ENCODE measurements around the gene HDAC4. TPM values are rescaled to one million over a fixed set of nuclear protein-coding genes. Genes with fewer than 3 reads are reported as not detected.

Gene HDAC4
- total RNA-seq, 1 experiment from 2014 or later, result 40.1 TPM

DNA sequence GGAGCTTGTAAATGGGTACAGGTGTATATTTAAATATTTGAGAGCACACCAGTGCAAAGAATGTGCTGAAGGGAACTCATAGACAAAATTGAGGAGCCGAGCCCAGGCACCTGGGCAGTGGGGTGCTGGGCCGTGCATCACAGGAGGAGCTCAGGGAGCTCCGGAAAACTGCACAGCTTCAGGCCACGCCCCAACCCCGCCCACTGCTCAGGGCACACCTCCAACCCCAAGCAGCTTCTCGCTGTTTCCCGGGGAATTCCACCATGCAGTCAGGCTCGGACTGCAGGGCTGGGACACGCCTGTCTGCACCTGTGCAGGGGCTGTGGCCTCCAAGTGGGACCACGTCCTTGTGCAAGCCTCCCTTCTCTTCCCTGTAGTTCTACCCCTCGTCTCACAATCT lies 243.0 kb downstream of the HDAC4 start:
- DNase-seq (ENCODE audit: low read depth, low spot score) (no peak), ATAC-seq (peak; percentile 64; the same call in 1 of the 2 replicates)
- CTCF ChIA-PET, result interaction anchor here (0.7 kb wide), 1 partner anchor 15 kb away, joined by 3 read pairs; no protein-coding TSS in a partner anchor
- BruUV-seq (replicated peaks), result no TSS peak
- Histone ChIP-seq H3K27ac (ENCODE audit: low read length) (no peak overlapping the region), H3K27me3 (ENCODE audit: control insufficient read depth, insufficient read depth, low read length) (no peaks in the 10 kb centered on the region), H3K36me3 (ENCODE audit: control insufficient read depth, insufficient read depth, low read length) (no peaks in the 10 kb centered on the region), H3K9me3 (ENCODE audit: control insufficient read depth, insufficient read depth, low read depth, low read length) (no peaks in the 10 kb centered on the region), H3K4me3 (ENCODE audit: low read depth in 2 of 2, low read length in 2 of 2) (no peak overlapping the region), H3K4me1 (ENCODE audit: control insufficient read depth, insufficient read depth, low read length) (no peaks in the 10 kb centered on the region)
- POLR2A ChIA-PET, result no interaction called here
- TF ChIP-seq, protein P1, sequence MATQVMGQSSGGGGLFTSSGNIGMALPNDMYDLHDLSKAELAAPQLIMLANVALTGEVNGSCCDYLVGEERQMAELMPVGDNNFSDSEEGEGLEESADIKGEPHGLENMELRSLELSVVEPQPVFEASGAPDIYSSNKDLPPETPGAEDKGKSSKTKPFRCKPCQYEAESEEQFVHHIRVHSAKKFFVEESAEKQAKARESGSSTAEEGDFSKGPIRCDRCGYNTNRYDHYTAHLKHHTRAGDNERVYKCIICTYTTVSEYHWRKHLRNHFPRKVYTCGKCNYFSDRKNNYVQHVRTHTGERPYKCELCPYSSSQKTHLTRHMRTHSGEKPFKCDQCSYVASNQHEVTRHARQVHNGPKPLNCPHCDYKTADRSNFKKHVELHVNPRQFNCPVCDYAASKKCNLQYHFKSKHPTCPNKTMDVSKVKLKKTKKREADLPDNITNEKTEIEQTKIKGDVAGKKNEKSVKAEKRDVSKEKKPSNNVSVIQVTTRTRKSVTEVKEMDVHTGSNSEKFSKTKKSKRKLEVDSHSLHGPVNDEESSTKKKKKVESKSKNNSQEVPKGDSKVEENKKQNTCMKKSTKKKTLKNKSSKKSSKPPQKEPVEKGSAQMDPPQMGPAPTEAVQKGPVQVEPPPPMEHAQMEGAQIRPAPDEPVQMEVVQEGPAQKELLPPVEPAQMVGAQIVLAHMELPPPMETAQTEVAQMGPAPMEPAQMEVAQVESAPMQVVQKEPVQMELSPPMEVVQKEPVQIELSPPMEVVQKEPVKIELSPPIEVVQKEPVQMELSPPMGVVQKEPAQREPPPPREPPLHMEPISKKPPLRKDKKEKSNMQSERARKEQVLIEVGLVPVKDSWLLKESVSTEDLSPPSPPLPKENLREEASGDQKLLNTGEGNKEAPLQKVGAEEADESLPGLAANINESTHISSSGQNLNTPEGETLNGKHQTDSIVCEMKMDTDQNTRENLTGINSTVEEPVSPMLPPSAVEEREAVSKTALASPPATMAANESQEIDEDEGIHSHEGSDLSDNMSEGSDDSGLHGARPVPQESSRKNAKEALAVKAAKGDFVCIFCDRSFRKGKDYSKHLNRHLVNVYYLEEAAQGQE (IDR thresholded peaks at IDR 0.05; ENCODE audit: insufficient read depth in 1 of 2, low read depth in 2 of 2, low read length in 1 of 2), result no peak
- TF ChIP-seq CTCF (IDR thresholded peaks at IDR 0.05), result no peak
- no peak for TF ChIP-seq POLR2AphosphoS5 (IDR thresholded peaks at IDR 0.05; ENCODE audit: low read depth, low read length)
- no peak for TF ChIP-seq SIN3A (IDR thresholded peaks at IDR 0.05; ENCODE audit: borderline replicate concordance, insufficient read depth, low read depth, low read length)
- TF ChIP-seq TCF7L2 (IDR thresholded peaks at IDR 0.05; ENCODE audit: low read depth, low read length), result no peak
- intact Hi-C loops (cut with micrococcal nuclease; ENCODE audit: unreplicated experiment), result no loop called here
- in situ Hi-C loops (cut with HindIII; ENCODE audit: low pct_unique_long_range_greater_than_20kb, low sequenced_read_pairs), result no loop called here

DNA sequence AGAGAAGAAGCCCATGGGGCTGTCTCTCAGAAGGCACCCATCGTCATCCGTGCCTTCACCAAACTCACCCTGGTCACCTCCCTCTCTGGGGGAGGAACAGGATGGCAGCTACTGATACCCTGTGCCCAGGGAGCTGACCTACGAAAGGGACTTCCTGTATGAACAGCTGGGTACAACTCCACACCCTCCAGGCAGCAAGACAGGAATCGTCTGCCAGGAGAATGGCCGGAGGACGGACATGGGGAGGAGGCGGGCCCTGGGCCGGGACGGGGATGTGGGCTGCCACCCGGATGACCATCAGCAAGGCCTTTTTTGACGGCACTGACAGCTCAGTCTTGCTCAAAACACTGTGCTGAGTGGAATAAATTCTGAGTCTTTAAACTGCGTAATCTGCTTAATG lies 243.6 kb downstream of the HDAC4 start:
- no peaks in the 10 kb centered on the region for H3K9me3 ChIP-seq (ENCODE audit: control insufficient read depth, insufficient read depth, low read depth, low read length)
- POLR2A ChIA-PET, result no interaction called here
- CTCF ChIA-PET, result interaction anchor here (0.7 kb wide), 1 partner anchor 15 kb away, joined by 3 read pairs; no protein-coding TSS in a partner anchor
- H3K4me3 ChIP-seq (ENCODE audit: low read depth in 2 of 2, low read length in 2 of 2), result no peak overlapping the region
- ATAC-seq (no peak), DNase-seq (ENCODE audit: low read depth, low spot score) (no peak)
- TF ChIP-seq POLR2AphosphoS5 (IDR thresholded peaks at IDR 0.05; ENCODE audit: low read depth, low read length) (no peak), CTCF (IDR thresholded peaks at IDR 0.05) (no peak)
- H3K4me1 ChIP-seq (ENCODE audit: control insufficient read depth, insufficient read depth, low read length), result no peaks in the 10 kb centered on the region
- H3K36me3 ChIP-seq (ENCODE audit: control insufficient read depth, insufficient read depth, low read length), result no peaks in the 10 kb centered on the region
- H3K27ac ChIP-seq (ENCODE audit: low read length), result no peak overlapping the region
- H3K27me3 ChIP-seq (ENCODE audit: control insufficient read depth, insufficient read depth, low read length), result no peaks in the 10 kb centered on the region
- BruUV-seq (replicated peaks), result no TSS peak
- in situ Hi-C loops (cut with HindIII; ENCODE audit: low pct_unique_long_range_greater_than_20kb, low sequenced_read_pairs), result no loop called here
- intact Hi-C loops (cut with micrococcal nuclease; ENCODE audit: unreplicated experiment), result no loop called here
